ENCODE data around the gene AKT1. TPM values are rescaled to one million over a fixed set of nuclear protein-coding genes. Genes with fewer than 3 reads are reported as not detected.

AKT1 gene
- total RNA-seq, 4 donors from 2014 or later, result 44.4 to 70.4 (median 57.0) TPM

GRCh38 chr14:104810316-104810715, 14.8 kb upstream of the AKT1 start:
- TF ChIP-seq POLR2A (IDR thresholded peaks at IDR 0.05) (no peak), CTCF (IDR thresholded peaks at IDR 0.05 in 4 of 5, conservative IDR thresholded peaks at IDR 0.05 in 1 of 5) (no peak)
- Histone ChIP-seq H3K27ac (no peak overlapping the region), H3K4me3 (no peak overlapping the region), H3K36me3 (no peaks in the 10 kb centered on the region), H3K4me1 (peaks cover 26 to 27% of the 10 kb centered on the region in 2 donors), H3K27me3 (no peaks in the 10 kb centered on the region), H3K9me3 (no peaks in the 10 kb centered on the region)
- no peak for DNase-seq
- intact Hi-C loops (cut with DNase I; ENCODE audit: low total_unique reads) (no loop called here), in situ Hi-C loops (cut with MboI; ENCODE audit: low sequenced_read_pairs in 4 of 4) (no loop called here)
- ATAC-seq, result no peak

- no peaks in the 10 kb centered on the region for H3K36me3 ChIP-seq
- H3K4me3 ChIP-seq, result no peak overlapping the region
- in situ Hi-C loops (cut with MboI; ENCODE audit: low sequenced_read_pairs in 4 of 4) (no loop called here), intact Hi-C loops (cut with DNase I; ENCODE audit: low total_unique reads) (no loop called here)
- no peaks in the 10 kb centered on the region for H3K9me3 ChIP-seq
- ATAC-seq, result no peak
- no peak for DNase-seq
- no peak overlapping the region for H3K27ac ChIP-seq
- no peaks in the 10 kb centered on the region for H3K27me3 ChIP-seq
- no peak for TF ChIP-seq CTCF (IDR thresholded peaks at IDR 0.05 in 4 of 5, conservative IDR thresholded peaks at IDR 0.05 in 1 of 5)
- TF ChIP-seq POLR2A (IDR thresholded peaks at IDR 0.05), result no peak
- peaks cover 9 to 11% of the 10 kb centered on the region in 2 donors for H3K4me1 ChIP-seq
Observed at GRCh38 chr14:104808456-104808855, 12.9 kb upstream of the AKT1 start.

- in situ Hi-C loops (cut with MboI; ENCODE audit: low sequenced_read_pairs in 4 of 4) (no loop called here), intact Hi-C loops (cut with DNase I; ENCODE audit: low total_unique reads) (no loop called here)
- no peak for TF ChIP-seq CTCF (IDR thresholded peaks at IDR 0.05 in 4 of 5, conservative IDR thresholded peaks at IDR 0.05 in 1 of 5)
- TF ChIP-seq POLR2A (IDR thresholded peaks at IDR 0.05), result no peak
Observed at GRCh38 chr14:104806625-104807465, 11.3 kb upstream of the AKT1 start.

GRCh38 chr14:104805941-104806624, 10.5 kb upstream of the AKT1 start:
- no peak for ATAC-seq
- in situ Hi-C loops (cut with MboI; ENCODE audit: low sequenced_read_pairs in 4 of 4), result no loop called here
- DNase-seq, result no peak
- Histone ChIP-seq H3K4me3 (no peak overlapping the region), H3K9me3 (no peaks in the 10 kb centered on the region), H3K36me3 (no peaks in the 10 kb centered on the region), H3K27ac (peak overlapping the region in 1 of 4 donors; percentile 33), H3K4me1 (peaks cover 17 to 30% of the 10 kb centered on the region in 2 donors), H3K27me3 (no peaks in the 10 kb centered on the region)
- intact Hi-C loops (cut with DNase I; ENCODE audit: low total_unique reads), result no loop called here
- TF ChIP-seq POLR2A (IDR thresholded peaks at IDR 0.05) (no peak), CTCF (IDR thresholded peaks at IDR 0.05 in 4 of 5, conservative IDR thresholded peaks at IDR 0.05 in 1 of 5) (no peak)

More at GRCh38 chr14:104806625-104807465, 11.3 kb upstream of the AKT1 start:
- H3K4me1 ChIP-seq, result peaks cover 9 to 22% of the 10 kb centered on the region in 2 donors
- H3K27me3 ChIP-seq, result no peaks in the 10 kb centered on the region
- no peak overlapping the region for H3K27ac ChIP-seq
- H3K9me3 ChIP-seq, result no peaks in the 10 kb centered on the region
- H3K4me3 ChIP-seq, result no peak overlapping the region
- H3K36me3 ChIP-seq, result no peaks in the 10 kb centered on the region
- no peak for ATAC-seq
- no peak for DNase-seq
